AG09309 (cell line): ENCODE data around the gene LCP1.

Experiments
- DNase-seq: peaks from one replicate; pipeline ENCODE4 v3.0.0-alpha.2; 2010; ENCODE audit warnings: low read depth
- H3K4me3 ChIP-seq: 2 replicates; pipeline ENCODE4 v1.5.1; 2011; ENCODE audit warnings: mild to moderate bottlenecking, low read depth, low read length, moderate library complexity; ENCODE audit not compliant: control insufficient read depth
- CTCF ChIP-seq: IDR thresholded peaks from 2 replicates; pipeline ENCODE4 v1.5.1; 2011; ENCODE audit warnings: mild to moderate bottlenecking, low read depth, low read length, inconsistent platforms; ENCODE audit not compliant: insufficient read depth, control insufficient read depth; ENCODE audit errors: missing control alignments

LCP1 gene

GRCh38 chr13:46182491-46182877, 507 bp upstream of the LCP1 start:
- DNase-seq: no peak
- H3K4me3 ChIP-seq: no peak overlapping the region
- no peak for TF ChIP-seq CTCF

GRCh38 chr13:46181377-46181839, 569 bp downstream of the LCP1 start:
- no peak for TF ChIP-seq CTCF
- H3K4me3 ChIP-seq: no peak overlapping the region
- no peak for DNase-seq

GRCh38 chr13:46179969-46180763, 1.8 kb downstream of the LCP1 start:
- TF ChIP-seq CTCF: no peak
- H3K4me3 ChIP-seq: no peak overlapping the region
- DNase-seq: no peak

GRCh38 chr13:46179491-46179908, 2.5 kb downstream of the LCP1 start:
- H3K4me3 ChIP-seq: no peak overlapping the region
- DNase-seq: no peak
- no peak for TF ChIP-seq CTCF

- no peak overlapping the region for H3K4me3 ChIP-seq
- no peak for DNase-seq
- no peak for TF ChIP-seq CTCF
Measured at GRCh38 chr13:46178821-46179220, 3.2 kb downstream of the LCP1 start.

- TF ChIP-seq CTCF: no peak
- no peak overlapping the region for H3K4me3 ChIP-seq
- no peak for DNase-seq
Measured at GRCh38 chr13:46178143-46178542, 3.8 kb downstream of the LCP1 start.

GRCh38 chr13:46176756-46177155, 5.2 kb downstream of the LCP1 start:
- no peak for DNase-seq
- no peak overlapping the region for H3K4me3 ChIP-seq
- TF ChIP-seq CTCF: no peak
